G401.6 (cell line): ENCODE data around the gene GPSM1.

Source experiments
- FAIRE-seq: peaks from 2 replicates; lab custom pipeline; 2012; peaks lifted over from hg19 to GRCh38; lab: Jason Lieb, UNC

GPSM1 gene

DNA sequence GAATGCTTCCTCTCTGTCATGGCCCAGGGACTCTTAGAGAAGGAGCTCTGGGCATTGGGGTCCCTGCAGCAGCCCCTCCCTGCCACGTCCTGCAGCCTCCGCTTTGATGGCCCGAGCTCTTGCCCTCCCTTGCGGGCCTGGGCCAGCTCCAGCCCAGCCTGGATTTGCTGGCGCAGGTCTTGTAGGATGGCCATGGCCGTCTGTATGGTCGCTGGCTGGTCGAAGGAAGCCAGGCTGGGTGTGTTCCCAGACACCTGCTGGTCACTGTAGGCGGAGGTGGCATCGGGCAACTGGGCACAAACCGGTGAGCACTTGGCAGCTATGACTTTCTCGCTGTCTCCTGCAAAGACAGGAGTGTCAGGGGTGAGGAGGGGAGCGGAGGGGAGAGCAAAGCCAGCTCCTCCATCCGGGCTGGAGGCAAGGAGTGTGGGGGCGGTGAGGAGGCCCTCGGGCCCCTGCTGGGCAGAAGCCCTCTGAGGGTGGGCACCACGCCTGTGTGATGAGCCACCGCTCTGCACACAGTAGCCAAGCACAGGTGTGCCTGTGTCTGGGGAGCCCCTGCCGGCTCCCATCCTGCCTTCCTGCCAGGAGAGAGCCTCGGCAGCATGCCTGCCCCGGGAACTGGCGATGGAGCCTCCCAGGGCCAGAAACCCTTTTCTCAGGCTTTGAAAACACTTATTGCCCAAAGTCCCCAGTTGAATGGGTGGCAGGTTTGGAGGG, 35.9 kb upstream of the GPSM1 start:
- FAIRE-seq: no peak

DNA sequence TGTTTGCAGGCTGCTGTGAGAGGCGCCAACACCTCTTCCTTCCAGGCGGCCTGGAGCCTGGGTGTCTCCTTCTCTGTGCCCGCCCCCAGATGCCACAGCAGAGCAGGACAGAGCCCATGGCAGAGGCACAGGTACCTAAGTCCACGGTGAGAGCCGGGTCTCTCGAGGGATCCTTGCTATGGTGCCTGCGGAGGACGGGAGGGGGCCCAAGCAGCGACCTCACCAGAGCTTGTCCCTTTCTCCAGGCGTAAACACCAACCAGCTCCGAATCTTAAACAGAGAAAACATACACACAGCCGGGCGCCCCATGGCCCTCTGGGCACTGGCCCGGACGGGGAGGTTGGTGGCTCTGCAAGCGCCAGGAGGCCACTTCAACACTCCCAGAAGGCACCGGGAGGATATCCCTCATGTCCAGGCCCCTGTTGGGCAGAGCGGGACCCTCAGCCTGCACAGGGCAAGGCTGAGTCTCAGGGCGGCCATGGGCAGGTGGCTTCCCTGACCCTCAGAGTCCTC, 35.3 kb upstream of the GPSM1 start:
- no peak for FAIRE-seq

DNA sequence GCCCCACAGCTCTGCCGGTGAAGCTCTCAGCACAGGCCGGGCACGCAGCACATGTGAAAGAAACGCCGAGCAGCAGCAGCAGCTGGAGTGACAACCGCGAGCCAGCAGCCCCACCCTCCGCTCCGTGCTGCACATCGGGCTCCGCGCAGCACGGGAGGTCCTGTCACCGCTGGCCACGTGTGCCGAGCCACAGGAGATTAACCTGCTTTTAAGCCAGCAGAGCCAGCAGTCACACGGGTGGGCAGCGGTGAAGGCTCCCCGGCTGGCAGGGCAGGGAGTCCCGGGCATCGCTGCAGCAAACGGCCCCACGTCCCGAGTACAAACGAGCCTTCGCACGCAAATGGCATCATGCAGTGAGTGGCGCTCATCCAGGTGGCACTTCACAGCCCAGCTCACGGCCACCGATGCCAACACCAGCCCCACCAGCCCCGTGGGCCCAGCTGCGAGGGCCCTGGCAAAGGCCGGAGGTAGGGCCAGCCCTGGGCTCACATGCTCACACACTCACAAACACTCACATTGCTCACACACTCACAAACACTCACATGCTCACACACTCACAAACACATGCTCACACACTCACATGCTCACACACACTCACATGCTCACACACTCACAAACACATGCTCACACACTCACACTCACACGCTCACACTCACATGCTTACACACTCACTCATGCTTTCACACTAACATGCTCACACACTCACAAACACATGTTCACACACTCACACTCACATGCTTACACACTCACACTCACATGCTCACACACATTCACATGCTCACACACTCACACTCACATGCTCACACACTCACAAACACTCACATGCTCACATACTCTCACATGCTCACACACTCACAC, 34.5 kb upstream of the GPSM1 start:
- FAIRE-seq: no peak

DNA sequence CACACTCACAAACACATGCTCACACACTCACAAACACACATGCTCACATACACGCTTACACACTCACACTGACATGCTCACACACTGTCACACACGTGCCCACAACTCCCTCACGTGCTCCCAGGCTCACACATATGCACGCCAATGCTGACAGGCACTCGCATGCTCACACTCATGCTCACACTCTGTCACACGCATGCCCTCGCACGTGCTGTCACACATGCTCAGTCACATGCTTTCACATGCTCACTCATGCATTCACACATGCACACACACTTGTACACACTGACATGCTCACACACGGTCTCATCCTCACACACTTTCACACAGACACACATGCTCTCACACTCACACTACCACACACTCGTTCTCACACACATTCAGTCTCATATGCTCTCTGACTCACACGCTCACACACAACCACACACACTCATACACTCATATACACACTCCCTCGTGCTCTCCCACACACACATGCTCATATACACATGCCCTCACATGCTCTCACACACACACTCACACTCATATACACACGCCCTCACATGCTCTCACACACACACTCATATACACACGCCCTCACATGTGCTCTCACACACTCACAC, 33.8 kb upstream of the GPSM1 start:
- no peak for FAIRE-seq

DNA sequence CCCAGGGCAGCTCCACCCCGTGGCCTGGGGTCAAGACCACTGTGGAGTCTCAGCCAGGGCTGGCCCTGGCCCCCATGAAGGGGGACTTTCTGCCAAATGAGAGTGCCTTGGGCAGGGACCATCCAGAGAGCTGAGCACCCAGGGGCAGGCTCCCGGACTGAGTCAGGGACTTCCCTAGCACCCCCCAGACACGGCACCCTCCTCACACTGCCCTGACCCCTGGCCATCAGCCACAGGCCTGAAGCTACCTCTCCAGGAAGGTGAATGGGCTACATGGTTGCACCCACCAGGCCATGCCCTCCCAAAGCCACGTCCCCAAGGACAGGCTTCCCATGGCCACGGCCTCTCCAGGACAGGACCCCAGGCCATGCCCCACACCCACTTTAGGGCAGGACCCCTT, 32.9 kb upstream of the GPSM1 start:
- no peak for FAIRE-seq

DNA sequence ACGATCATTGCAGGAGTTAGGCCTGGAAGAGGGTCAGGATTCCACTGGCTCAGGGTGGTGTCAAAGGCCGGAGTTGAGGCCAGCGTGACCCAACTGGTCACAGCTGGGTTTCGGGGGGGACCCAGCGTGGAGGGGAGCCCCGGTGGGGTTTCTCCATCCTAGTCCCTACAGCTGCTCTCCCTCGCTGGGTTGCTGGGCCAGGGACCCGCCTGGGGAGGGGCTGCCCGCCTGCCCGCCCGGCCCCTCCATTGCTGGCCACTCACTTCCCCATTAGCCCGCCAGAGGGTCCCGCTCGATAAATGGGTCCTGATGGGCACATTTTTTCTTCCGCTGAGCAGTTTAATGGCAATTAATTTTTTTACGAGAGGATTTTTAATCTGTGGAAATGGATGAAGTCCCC, 32.3 kb upstream of the GPSM1 start:
- FAIRE-seq: no peak

DNA sequence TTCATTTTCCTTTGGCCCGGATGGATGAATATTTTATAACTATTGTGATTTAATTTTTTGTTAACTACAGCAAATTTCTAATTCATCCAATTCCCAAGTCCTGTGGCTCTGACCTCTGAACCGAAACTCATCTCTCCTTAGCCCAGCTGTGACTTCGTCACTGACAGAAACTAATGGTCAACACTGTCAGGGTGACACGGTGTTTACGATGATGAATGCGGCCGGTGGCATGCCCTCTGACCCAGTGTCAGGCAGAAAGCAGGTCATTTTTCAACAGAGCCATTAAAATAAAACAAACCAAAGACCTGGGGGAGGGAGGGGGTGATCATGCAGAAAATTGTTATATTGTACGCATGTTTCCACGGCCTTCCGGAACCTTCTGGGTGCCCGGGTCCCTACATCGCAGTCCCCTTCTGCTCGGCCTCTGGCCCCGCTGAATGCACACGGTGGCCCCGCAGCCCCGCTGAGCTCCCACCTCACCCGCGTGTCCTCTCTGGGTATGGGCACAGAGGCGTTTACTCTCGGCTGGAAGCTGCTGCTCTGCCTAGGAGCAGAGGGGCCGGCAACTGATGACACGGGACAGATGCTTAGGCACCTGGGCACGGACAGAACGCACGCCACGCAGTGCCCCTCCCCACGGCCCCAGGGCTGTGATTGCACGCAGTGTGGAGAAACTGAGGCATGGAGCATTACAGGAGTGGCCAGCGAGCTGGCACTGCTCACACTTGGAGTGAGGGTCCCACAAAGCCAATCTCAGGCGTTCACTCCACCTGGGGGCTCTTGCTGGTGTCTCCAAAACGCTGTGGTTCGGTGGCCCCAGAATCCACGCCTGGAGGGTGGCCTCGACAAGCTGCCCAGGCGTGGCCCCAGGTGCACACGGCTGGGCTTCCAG, 31.6 kb upstream of the GPSM1 start:
- FAIRE-seq: no peak

DNA sequence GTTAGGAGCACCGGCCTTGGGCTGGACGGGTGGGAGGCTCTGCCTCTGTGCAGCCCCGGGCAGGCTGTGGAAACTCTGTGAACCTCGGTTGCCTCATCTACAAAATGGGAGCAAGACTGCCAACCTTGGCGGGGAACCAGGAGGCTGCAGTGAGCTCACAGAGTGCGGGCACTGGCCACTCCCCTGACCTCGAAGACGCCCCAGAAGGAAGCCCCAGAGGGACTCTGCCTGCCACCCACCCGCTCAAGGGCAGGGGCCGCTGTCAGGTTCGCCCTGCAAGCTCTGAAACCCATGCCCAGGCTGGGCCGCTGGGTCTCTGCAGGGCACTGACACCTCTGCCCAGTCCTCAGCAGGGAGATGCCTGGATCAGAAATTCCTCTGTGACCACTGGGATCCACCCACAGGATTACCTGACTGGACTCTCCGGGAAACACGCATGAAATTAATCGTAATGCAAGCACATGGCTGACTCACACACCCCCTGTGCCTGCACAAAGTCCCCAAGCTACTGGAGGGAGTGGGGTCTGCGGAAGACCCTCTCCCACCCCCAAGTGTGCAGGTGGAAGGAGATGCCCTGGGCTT, 30.8 kb upstream of the GPSM1 start:
- FAIRE-seq: no peak

DNA sequence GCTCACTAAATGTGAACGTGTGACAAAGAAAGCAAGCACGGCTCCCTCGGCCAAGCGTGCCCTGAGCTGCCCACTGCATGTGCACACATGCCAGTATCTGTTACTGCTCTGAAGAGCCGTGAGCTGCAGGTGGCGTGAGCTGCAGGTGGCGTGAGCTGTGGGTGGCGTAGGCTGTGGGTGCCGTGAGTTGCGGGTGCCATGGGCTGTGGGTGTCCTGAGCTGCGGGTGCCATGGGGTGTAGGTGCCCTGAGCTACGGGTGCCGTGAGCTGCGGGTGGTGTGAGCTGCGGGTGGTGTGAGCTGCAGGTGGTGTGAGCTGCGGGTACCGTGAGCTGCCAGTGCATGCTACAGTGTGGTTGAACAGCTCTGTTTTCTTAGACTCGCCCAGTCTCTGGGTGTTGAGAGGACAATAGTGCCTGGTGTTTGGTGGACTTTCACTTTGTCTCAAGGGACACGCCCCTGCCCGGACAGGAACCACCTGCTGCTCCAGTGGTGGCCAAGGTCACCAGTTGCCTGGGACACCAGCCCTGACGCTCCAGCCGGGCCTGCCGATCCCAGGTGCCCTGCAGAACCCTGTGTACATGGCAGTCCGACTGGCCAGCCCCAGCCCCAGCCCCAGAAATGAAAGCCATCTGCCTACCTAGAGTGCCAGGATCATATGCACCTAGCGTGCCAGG, 30.2 kb upstream of the GPSM1 start:
- no peak for FAIRE-seq

DNA sequence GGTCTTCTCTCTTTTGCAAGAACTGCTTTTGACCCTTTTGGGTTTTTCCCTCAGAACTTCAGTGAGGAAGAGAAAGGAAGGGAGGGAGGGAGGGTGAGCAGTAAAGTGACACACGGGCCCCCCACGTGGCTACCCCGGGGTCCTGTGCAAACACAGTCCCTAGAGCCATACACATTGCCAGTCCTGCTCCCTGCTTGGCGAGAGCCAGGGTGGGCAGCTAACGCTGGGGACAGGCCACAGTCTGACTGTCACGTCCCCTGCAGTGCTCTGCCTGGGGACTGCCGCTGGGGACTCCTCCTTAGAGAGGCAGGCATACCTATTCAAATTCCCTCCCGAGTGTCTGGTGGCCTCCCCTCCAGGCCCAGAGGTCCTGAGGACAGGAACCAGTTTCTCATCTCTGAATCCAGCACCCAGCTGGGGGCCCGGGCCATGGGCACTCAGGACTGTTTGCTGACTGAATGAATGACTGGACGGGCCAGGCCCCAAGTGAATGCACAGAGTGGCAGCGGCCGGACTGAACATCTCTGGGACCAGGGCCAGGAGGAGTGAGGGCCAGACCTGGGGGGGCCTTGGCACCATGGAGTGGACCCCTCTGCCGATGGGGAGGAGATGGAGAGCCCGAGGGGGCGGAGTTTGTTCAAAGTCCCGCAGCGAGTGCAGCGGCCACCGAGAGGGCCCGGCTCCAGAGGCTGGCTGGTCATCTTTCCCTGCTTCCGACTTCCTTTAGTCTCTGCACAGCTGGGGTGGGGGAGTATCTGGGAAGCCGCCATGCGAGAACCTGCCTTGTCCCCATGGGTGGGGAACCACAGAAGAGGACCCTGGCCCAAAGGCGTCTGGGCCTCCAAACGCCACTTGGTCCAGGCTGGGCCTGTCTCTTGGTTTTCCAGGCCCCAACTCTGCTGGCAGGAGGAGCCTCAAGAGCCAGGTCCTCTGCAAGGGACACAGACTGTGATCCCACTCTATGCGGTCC, 29.3 kb upstream of the GPSM1 start:
- no peak for FAIRE-seq

DNA sequence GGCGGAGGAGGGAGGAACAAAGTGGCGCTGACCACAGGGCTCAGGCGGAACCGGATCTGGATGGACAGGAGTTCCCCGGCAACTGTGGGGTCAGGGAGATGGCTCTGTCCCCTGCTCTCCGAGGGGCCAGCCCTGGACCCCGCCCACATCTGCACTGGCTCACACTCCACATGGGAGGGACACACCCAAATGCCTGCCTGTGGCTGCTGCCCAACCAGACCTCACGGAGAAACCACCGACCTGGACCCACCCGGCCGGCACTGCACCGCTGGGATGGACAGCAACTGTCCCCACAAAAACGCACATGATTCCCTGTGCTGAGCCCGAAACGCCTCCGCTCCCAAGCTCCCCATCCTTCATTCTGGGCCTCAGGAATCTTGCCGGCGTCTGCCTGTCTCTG, 28.2 kb upstream of the GPSM1 start:
- FAIRE-seq: no peak

DNA sequence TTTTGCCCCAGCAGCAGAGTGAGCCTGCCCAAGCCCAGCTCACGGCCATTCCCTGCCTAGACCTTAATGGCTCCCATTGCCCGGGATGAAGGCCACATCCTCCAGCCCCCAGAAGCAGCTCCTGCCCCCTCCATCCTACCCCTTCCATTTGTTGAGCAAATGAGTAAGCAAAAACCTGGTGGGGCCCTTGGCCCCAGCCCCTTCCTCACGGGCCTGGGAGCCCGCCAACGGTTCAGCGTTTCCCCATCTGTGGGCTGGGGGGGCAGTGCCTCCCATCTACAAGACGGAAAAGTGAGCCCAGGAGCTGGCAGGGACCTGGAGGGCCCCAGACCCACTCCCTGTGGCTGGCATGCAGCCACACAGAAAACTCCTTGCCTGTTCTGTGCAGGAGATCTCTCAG, 27.8 kb upstream of the GPSM1 start:
- FAIRE-seq: no peak

DNA sequence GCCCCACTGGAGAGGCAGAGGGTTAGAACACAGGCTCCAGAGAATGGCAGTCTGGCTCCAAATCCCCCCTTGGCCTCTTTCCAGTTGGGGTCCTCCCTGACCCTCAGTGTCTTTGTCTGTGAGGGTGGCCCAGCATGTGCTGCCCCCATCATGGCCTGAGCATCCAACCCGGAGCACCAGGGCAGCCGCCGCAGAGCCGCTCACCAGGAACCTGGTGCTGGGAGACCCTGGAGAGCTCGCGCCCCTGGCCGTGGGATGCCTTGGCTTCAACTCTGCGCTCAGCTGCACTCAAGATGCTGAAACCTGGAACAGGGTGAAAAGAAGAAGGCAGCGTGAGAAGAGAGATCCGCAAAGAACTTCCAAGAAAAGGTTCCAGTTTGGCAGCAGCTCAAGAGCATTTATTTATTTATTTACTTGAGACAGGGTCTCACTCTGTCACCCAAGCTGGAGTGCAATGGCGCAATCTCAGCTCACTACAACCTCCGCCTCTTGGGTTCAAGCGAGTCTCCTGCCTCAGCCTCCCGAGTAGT, 27.3 kb upstream of the GPSM1 start:
- FAIRE-seq: no peak

DNA sequence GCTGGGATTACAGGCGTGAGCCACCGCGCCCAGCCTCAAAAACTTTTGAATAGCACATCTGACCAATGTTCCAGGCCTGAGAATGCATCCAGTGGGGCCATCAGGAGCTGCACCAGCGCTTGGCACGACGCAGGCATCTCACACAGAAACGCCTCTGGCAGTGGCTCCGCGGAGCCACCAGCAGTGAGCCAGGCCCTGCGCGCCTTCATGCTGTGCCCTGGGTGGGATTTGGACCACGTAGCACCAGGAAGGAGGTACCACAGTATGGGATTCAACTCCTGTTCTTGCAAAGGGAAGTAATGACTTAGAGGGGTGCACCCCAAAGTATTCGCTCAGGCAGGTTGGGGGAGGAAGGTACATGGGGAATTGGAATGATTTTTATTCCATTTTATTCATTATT, 26.5 kb upstream of the GPSM1 start:
- FAIRE-seq: no peak

DNA sequence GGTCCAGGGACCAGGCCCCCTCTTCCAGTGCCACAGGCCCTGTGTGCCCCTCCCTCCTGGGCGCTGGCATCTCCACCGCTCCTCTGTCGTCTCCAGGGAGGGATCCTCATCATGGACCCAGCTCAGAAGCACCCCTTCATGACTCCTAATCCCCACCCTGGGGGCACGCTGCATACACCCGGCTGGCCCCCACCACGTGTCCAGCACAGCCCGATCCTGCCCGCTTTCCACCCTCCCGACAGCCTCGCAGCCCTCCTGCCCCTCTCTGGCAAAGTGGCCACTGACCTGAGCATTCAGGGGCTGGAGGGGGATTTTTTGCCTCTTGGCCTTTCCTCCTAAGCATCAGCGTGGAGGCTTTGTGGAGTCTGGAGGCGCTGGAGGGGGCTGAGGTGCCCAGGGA, 24.8 kb upstream of the GPSM1 start:
- no peak for FAIRE-seq

DNA sequence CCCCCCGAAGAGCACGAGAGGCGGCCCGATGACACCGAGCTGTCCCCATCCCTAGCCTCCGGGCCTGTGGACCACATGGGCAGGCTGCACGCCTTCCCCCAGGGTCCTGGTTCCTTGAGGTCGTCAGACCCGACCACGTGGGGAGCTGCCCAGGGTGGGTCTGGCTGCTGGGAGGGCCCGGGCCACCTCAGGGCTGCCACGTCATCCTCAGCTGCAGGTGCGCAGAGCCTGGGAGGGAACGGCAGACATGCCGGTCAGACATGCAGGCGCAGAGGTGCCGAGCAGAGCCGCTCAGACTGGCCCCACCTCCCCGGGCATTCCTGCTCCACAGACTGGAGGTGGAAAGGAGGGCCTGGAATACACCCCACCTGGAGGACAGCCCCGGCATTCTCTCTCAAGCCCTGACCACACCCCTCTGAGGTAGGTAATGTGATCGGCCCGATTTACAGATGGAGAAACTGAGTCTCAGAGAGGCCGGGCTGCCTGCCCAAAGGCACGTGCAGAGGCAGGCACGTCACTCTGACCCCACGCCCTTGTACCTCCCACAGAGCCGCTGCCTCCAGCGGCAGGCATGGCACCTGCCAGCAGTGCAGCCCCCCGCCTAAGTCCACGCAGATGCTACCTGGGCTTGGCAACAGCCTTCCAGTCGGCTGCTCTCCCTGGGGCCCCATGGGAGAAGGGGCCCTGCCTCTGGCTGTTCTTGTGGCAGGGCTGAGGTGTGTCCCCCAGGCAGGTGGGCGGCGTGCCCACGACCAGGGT, 24.1 kb upstream of the GPSM1 start:
- no peak for FAIRE-seq

DNA sequence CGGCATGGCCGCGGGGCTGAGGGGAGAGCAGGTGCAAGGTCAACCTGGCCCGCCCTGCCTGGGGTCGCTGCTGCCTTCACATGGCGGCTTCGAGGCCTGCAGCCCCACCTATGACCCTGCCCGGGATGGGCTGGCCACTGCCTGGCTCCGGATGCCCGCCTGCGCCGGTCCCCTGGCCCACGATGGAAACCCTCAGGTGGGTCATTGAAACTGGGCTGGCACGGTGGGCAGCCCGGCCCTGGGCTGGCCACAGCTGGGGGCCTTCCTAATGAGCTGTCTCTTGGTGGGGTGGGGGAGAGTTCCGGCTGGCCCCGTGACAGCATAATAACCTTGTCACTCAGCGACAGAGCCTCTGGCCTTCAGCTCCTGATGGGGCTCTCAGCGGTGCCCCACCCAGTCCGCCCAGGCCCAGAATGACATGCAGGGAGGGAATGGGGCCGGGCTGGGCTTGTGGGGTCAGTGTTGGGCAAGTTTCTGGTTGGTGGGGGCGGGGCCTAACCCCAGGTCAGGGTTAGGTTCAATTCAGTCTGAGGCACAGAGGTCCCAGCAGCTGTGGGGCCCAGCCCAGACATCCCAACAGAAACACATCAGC, 23.4 kb upstream of the GPSM1 start, which contains the start of gene CCDC187:
CCDC187 (minus strand) TSS at position 270 of the 592 bp plus-strand sequence; CDS start at position 6, 264 bp downstream.
- no peak for FAIRE-seq

DNA sequence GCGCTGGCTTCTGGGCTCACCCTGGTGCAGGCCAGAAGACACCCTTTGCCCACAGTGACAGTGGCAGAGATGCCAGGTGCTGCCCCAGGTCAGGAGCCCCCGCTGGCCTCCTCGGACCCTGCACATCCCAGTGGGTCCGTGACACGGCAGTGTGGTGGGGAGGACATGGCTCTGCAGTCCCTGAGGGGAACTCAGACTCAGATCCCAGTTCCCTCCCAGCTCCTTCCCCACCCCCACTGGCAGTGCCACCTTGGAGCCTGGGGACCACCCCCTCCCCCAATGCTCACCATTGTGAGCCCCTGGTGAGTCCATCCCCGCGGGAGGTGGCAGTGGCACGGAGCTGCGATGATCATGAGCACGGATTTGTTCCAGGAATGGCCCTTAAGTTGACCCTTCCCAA, 22.9 kb upstream of the GPSM1 start:
- FAIRE-seq: no peak
